Keratinocyte (primary cell): ENCODE data around the gene TSSC4.

Experiments
- CTCF ChIP-seq, 3 experiments: IDR thresholded peaks in 1 of 3; conservative IDR thresholded peaks in 1 of 3; optimal IDR thresholded peaks in 1 of 3; 2 replicates in 2 of 3; 3 replicates in 1 of 3; pipeline versions ENCODE3 to v1.5.1; 2011; ENCODE audit warnings: low read length in 3 of 3, mild to moderate bottlenecking in 3 of 3, moderate library complexity in 2 of 3, control low read depth in 1 of 3, inconsistent platforms in 1 of 3; ENCODE audit not compliant: insufficient read depth in 2 of 3; ENCODE audit errors: extremely low read depth in 1 of 3
- EZH2 ChIP-seq: IDR thresholded peaks from one replicate; pipeline ENCODE4 v1.6.1; 2012; ENCODE audit warnings: inconsistent platforms, mild to moderate bottlenecking, low read length, moderate library complexity

DNA sequence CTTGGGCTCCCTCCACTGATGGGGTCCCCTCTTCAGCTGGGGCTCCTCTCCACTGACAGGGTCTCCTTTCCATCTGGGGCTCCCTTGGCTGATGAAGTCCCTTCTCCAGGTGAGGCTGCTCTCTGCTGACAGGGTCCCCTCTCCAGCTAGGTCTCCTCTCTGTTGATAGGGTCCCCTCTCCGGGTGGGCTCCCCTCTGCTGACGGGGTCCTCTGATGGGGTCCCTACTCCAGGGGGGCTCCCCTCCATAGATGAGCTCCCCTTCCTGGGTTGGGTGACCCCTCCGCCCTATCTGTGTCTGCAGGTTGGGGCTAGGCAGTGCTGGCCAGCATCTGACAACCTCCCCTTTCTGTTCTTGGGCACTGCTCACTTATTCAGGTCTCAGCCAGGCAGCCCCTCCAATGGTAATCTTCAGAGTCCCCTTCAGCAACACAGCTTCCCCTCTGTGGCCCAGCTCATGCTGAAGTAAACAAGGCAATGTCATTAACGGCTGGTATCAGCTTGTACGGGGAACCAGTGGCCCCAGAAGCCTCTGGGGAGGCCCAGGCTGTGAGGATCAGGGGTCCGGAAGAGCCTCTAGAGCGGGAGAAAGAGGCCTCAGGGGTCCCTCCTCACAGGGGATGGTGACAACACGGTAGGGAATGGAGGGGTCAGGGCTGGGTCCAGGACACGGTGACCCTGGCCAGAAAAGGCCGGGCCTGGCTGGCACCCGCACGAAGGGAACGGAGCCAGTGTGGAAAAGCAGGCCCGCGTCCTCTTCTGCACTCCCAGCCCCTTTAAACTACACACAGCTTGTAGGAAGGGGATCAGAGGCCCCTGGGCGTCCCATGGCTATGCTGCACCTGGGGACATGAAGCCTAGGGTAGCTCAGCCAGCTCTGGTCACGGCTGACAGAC, 33.0 kb upstream of the TSSC4 start:
- TF ChIP-seq CTCF (optimal IDR thresholded peaks at IDR 0.05 in 1 of 3, IDR thresholded peaks at IDR 0.05 in 1 of 3, conservative IDR thresholded peaks at IDR 0.05 in 1 of 3; ENCODE audit: extremely low read depth in 1 of 3, insufficient read depth in 2 of 3, low read length in 3 of 3), result no peak
- no peak for TF ChIP-seq EZH2
